NCI-H2171 (cell line): ENCODE measurements around the gene PRKAR2B.
"Not testable (repeated sequence)": the region's sequence is repeated elsewhere in the genome, so short reads cannot be mapped to it uniquely, and the experiment has no call there.

Experiments
- DNase-seq: peaks from one replicate; lab custom pipeline; 2025; lab: John Stamatoyannopoulos, UW

The PRKAR2B gene

DNA sequence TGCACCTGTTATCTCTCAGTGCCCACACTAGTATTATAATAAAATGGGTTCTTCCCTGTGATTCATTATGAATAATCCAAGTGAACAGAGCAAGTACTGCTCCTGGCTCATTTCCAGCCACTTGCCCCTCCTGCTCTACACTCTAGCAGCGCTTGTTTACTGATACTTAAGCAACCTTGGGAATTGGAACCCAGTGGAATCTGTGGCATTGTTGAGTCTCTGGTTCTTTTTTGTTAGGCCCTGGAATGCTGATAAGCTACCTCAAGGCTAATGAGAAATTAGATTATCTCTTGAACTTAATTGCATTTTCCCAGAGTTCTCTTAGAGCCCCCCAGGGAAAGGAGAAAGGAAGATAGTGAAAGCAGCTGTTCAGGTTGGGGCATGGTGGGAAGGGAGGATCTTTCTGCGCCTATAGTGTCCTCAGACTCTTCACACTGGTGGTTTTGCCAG, 34.0 kb downstream of the PRKAR2B start:
- no peak for DNase-seq

DNA sequence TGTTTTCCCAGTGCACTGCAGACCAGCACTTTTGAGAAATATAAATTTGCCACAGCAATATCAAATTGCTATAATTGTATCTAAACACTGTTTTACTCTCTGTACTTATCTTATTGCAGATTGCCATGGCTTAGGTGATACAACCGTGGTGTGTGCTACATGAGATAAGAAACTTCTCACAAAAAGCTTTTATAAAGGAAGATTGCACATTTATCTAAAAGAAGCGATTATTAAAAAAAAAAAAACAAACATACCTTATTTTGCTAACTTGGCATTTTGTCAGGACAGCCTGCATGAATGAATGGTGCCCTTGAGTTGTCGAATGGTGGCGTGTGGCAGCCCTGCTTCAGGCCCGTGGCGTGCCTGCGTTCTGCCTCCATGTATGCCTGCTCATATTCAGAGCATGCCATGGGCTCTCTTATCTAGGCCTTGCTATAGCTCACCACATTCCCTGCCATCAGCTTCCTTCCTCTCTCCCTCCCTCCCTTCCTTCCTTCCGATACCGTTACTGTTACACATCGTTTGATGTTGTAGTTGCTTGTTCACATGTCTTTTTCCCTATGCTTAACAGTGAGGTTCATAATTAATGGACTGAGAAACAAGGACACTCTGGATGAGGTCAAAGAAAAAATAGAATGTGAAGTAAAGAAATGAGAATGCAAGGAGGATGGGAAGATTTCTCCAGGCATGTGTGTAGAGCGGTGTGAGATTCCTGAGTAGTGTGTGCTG, 34.9 kb downstream of the PRKAR2B start:
- no peak for DNase-seq

DNA sequence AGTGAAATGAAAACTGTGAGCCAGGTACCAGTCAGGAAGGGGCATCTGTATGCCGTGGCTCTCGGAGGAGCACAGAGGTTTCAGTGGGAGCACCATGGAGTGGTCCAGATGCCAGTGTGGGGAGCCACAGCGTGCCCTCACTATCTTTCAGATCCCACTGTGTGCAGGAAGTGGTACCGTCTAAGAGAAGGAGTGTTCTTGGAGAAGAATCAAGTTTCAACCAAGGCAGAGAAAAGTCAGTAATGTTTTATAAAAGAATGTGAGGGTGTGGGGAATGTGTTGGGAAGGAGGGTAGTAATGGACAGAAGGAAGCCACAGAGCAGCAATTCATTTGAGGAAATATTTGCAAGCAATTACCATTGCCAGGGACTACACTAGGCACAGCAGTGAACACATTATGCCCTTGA, 35.6 kb downstream of the PRKAR2B start:
- DNase-seq = no peak

DNA sequence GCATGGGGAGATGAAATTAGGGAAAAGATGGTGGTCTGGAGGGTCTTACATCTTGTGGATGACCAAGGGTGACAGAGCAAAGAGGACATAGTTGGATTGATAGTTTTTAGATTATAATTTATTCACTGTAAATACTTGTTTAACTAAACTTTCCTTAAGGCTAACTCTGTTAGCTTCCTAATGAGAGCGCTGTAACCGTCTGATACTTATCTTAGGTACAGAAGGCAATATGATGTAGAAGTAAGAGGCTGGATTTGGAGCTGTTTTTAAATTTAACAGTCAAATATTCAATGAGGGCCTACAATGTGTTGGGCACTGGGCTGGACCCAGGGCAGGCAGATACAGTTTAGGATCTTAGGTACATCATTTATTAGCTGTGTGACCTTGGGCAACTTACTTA, 36.0 kb downstream of the PRKAR2B start:
- no peak for DNase-seq

DNA sequence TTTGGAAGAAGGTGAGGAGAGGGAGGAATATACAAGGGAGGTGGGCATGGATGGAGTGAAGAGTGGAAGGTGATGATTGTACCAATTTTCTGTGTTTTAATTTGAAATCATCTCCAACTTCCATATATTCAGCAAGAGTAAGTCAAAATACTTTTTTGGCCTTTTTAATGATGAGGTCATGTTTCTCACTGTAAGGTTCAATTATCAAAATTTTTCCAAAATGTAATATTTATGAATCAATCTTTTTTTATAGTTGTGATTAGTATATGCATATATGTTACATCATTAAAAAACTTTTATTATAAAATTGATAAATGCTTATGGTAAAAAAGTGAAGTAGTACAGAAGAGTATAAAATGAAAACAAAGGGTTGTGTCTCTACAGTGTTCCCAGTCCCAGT, 40.7 kb downstream of the PRKAR2B start:
- no peak for DNase-seq

DNA sequence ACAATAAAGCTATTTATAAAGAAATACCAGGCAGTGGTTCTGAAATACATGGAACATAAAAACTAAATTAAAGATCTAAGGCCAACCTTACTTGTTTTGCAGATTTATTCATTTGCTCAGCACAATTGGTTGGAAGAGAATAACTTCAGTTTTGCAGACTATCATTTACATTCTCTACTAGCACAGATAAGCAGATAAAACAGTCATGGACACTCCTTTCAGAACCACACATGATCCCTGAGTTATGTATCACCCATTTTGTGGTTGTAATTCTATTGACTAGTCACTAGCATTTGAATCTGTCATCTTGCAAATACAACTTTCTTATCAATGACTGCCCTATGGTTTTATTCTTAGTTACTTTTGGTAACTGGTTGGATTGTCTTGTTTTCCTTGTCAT, 45.1 kb downstream of the PRKAR2B start:
- DNase-seq = no peak

DNA sequence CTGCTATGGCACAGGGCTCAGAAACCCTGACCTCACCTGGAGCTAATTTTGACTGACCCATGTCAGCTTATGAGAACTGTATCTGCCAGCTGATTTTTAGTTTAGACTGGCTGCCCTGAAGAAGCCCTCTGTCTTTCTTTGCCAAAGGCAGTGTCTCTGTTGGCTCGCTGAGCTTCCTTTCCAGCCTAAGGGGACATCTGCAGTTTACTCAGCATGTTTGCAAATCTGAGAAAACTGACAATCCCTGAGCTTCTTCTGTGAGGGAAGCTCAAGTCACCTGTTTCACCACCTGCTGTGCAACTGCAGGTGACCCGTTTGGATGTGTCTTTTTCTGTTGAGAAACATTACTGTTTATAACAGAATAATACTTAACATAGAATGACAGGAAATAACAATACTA, 46.0 kb downstream of the PRKAR2B start:
- no peak for DNase-seq

DNA sequence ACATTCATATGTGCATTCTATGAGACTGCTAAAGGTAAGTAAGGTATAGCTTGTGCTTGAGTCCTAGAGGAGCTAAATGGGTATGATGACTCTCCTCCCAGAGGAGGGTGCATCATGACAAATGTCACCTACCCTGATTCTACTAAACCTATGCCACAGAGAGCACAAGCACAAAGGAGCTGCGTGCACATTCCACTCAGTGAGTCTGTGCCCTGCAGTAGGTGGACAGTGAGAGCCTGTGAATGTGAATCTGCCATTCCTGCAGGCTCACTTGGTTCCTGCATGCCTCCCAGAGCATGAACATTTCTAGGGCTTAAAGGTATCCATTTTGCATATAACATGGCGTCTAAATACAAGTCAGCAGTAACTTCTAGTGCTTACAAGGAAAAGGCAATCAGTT, 46.8 kb downstream of the PRKAR2B start:
- DNase-seq = no peak

DNA sequence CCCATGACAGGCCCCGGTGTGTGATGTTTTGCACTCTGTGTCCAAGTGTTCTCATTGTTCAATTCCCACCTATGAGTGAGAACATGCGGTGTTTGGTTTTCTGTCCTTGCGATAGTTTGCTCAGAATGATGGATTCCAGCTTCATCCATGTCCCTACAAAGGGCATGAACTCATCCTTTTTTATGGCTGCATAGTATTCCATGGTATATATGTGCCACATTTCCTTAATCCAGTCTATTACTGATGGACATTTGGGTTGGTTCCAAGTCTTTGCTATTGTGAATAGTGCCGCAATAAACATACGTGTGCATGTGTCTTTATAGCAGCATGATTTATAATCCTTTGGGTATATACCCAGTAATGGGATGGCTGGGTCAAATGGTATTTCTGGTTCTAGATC, 49.2 kb downstream of the PRKAR2B start:
- DNase-seq = not testable (repeated sequence)

DNA sequence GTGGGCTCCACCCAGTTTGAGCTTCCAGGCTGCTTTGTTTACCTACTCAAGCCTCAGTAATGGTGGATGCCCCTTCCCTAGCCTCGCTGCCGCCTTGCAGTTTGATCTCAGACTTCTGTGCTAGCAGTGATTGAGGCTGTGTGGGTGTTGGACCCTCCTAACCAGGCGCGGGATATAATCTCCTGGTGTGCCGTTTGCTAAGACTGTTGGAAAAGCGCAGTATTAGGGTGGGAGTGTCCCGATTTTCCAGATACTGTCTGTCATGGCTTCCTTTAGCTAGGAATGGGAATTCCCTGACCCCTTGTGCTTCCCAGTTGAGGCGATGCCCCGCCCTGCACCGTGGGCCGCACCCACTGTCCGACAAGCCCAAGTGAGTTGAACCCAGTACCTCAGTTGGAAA, 54.6 kb downstream of the PRKAR2B start:
- DNase-seq = not testable (repeated sequence)

DNA sequence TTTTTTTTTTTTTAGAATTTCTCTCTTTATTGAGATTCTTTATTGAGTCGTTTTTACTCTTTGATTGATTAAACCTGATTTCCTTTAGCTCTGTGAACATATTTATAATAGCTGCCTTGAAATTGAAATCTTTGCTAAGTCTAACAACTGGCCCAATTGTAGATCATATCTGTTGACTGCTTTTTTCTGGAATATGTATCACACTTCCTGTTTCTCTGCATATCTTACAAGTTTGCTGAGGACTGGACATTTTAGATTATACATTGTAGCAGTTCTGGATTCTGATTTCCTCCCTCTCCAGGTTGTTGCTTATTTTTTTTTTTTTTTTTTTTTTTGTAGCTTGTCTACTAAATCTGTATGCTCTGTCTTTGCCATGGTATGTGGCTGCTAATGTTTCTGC, 56.3 kb downstream of the PRKAR2B start:
- DNase-seq = no peak

DNA sequence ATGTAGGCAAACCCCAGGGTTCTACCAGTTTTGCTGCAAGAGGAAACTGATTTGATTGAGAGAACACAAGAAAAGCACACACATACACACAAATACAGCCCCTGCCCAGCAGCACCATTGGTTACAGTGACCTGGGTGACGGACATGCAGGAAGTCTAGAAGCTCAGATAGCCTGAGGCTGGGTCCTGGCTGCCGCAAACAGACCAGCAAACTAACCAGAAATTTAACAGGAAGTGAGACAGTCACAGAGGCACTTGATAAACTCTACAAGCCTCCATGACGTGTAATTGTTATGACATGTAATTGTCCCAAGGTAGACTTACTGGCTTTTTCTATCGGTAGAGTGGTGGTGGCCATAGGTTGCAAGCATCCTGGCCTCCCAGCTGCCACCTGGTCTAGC, 58.9 kb downstream of the PRKAR2B start:
- no peak for DNase-seq

DNA sequence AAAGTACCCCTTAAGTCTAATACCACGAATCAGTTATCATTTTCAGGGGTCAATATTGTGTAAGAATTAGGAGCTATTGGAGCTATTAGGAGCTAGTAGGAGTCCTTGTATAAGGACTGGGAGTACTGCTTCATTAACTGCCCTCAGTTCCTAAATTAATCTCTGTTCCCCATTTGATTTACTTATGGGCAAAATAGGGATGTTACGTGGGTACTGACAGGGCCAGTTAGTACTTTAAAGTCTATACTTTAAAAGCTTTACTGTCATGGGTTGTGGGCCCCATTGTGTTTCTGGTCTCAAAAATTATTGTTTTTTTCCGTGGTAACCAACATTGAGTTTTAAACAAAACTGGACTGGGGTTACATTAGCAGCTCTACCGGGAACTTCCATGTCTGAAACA, 60.3 kb downstream of the PRKAR2B start:
- DNase-seq = no peak

DNA sequence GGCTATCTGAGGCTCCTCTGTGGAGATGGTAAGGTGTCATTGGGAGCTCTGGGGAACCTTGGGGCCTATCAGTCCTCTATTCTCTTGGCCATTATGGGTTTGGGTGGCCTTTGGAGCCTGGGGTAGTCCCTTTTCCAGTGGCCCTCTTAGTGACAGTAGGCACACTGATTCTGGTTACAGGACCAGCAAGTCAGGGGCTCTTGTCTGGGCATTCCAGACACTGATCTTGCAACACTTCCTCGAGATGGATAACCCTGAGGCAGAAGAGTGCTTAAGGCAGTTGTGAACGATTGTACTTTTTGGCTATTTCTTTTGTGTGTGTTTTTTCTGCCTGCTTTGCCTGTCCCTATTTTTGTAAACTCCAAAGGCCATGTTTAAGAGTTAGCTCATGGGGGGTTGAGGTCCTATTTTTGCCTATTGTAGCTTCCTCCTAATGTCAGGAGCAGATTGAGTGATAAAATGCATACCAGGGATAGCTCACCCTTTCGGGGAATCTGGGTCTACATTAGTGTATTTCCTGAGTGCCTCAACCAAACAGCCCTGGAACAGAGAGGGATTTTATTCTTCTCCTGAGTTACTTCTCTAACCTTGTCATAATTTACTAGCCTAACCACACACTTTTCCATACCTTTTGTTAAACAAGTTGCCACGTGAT, 61.2 kb downstream of the PRKAR2B start:
- DNase-seq = no peak

DNA sequence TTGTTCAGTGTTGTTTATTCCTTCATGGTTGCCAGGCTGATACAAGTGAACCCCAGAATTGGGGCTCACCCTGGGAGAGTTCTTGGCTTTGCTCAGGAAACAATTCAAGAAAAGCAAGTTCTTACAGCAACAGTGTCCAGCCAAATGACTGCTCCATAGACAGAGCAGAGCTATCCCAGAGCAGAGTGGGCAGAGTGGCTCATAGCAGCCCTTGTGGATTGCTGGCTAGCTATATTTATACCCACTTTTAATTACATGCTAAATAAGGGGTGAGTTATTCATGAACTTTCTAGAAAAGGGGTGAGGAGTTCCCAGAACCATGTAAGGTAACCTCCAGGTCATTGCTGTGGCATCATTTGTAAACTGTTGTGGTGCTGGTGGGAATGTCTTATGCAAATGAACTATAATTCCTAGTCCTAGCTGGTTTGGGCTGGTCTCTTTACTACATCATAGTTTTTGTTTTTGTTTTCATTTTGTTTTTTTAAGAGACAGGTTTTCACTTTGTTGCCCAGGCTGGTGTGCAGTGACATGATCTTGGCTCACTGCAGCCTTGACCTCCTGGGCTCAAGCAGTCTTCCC, 64.4 kb downstream of the PRKAR2B start:
- DNase-seq = no peak

DNA sequence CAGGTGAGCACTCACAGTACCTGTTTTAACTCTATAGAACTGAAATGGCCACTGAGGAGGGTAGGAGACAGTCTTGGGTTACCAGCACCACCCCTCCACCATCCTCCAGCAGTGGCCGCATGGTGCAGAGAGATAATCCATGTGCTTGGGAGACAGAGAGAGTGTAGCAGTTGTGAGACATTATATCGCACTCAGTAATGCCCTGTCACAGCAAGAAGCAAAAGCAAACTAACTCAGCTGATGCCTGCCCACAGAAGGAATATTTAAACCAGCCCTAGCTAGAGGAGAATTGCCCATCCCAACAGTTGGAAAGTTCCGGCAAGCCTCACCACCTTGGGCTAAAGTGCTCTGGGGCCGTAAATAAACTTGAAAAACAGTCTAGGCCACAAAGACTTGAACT, 65.5 kb downstream of the PRKAR2B start:
- DNase-seq = no peak

DNA sequence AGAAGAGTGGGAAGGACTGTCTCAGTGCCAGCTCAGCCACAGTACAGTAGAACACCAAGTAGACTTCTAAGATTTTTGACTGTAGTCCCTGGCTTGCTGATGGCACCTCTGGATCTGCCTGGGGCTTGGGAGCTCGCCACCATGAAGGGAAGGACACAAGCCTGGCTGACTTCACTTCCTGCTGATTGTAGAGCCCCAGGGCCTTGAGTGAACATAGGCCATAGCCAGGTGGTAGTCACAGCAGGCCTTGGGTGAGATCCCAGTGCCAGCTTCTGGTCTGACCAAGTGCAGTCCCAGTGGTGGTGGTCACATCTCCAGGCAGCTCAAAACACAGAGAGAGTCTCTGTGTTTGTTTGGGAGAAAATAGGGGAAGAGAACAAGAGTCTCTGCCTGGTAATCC, 66.7 kb downstream of the PRKAR2B start:
- no peak for DNase-seq

DNA sequence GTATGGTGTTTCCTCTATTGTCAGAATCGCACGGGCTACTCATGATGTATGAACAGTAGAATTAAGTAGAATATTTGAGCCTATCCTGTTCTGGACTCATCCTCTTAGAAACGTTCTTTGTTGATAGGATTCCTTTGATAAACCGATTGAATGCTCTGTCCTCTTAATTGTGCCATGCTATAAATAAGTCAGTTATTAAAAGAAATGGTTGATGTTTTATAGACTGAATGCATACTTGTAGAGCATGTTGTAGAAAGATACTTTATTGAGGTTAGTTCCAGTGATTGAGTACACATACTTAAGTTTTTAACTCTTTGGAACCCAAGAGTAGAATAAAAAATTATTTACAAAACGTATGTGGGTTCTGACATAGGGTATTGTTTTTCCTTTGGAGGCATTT, 69.4 kb downstream of the PRKAR2B start:
- no peak for DNase-seq

DNA sequence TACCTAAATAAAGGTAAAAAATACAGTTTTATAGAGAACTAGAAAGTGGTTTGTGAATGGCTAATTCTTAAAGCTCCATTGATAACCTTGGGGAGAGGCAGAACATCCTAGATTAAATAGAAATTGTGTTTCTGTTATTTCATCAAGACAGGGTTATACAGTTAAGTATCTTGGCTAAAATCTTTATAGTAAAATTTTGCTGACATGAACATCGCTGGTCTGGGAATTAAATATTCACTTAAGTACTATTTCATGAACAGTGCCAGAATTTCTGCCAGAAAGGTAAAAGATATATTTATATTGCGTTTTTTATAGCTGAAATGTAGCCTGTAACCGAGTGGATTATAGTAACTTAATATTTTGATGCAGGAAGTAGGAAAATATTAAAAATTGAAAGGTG, 70.6 kb downstream of the PRKAR2B start:
- DNase-seq = no peak

DNA sequence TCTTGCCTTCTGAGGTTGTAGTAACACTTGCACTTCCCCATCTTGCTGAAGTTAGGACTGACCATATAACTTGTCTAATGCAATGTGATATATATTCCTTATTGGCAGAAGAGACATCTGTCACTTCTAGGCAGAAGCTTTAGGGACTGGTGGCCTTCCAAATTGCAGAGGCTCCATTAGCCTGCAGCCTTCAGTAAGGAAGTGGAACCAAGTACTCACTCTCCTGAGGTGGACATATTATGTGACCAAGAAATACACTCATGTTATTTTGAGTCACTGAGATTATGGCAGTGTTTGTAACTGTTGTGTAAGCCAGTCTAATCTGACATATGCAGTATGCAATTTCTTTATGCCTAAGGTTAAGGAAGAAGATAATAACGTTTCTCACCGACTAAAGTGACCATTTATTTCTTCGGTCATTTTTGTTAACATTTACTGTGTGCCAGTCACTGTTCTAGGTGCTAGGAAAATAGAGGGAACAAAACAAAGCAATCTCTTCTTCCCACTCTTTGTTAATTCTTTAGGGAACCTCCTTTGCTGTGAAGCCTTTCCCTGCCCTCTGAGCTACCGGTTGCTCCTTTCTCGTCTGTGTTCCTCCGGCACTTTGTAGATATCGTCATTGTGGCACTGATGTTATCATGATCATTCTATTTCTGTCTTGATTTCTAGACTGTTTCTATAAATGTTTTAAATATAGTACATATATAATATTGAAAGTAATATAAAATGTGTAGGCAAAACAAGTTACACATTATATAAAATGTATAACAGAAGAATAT, 71.4 kb downstream of the PRKAR2B start:
- no peak for DNase-seq

DNA sequence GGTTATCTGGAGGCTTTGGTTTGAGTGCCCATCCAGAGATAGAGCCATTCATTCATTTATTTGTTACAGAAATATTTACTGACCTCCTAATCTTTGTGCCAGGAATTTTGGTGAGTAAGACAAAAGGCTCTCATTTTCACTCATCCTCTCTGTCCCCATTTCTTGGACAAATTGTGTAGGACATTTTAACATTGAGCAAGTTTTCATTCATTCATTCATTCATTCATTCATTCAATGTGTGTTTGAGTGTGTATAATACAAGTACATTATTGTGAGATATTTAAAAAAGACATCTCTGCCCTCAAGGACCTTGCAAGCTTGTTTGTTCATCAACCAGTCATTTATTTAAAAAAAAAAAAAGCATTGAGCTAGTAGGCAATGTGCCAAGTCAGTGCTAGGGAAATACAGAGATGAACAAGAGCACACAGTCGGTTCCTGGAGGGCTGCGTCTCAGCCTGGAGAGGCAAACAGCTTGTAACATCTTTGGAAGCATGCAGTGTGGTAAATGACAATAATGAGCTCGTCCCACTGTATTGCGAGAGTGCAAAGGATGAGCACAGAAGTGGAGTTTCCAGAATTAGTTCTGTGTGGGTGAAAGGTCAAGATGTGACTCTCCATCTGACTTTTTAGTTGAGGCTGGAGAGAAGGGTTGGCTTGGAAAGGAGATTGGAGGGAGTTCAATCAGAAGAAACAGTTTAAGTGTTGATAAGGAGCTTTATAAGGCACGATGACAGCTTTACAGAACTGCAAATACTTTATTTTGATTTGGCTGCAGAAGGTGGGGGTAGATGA, 73.8 kb downstream of the PRKAR2B start:
- no peak for DNase-seq
